ENCODE measurements around the gene COMMD4.
"Not testable (repeated sequence)": the region's sequence is repeated elsewhere in the genome, so short reads cannot be mapped to it uniquely, and the experiment has no call there.

COMMD4 gene

DNA sequence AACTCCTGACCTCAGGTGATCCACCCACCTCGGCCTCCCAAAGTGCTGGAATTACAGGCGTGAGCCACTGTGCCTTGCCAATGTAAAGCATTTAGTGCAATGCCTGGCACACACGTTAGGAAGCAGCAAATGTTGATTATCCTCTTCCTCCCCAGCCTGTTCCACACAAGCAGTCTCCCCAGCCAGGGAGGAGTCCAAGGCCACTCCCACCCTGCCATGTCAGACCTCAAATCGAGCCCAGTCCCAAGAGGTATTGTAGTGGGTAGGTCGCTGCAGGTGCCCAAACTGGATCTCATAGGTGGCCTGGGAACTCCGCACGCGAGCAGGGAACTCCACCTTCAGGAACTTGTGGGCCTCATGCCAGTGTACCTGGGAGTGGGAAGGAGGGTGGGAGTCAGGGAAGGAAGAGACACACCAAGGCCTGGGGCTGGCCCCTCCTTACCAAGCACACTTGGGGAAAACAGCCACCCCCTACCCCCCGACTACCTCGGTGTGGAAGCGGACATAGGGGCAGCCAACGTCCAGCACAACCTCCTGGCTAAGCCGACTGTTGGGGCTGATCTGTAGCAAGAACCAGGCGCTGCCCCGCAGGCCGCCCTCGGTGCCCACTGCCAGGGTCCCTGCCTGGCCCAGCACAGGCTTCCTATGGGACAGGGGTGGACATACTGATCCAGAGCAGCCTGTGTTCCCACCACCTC, 22.3 kb downstream of the COMMD4 start:
- no peak for DNase-seq

DNA sequence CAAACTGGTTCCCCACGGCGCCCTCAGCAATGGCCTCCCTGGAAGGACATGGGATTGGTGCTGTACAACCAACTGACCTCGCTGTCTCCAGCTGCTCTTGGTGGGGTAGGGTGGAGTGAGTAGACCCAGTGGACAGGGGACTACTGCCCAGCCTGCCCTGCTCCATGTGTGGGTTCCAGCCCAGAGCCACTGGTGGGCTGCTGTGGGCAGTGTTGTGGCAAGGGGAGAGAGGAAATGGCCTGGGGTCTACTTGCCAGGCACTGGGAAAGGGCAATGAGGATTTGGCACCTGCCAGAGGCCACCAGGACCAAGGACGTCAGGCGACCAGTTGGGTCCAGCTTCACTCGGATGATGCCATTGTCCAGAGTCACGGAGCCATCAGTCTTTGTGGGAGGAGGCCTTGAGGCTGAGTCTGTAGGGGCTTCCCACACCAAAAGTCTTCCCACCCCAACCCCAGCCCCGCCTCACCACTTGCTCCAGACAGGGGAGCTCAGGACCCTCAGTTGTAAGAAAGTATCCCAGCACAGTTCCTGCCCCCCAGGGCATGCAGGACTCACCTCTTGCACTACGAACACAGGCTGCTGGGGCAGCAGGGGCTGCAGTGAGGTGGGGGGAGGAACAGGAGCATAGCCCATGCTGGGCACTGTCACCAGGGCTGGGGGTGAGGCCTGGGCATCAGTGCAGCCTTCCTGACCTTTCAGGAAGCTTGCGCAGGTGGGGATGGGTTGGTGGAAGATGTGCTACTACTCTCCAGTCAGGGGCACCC, 23.1 kb downstream of the COMMD4 start:
- no peak for DNase-seq

DNA sequence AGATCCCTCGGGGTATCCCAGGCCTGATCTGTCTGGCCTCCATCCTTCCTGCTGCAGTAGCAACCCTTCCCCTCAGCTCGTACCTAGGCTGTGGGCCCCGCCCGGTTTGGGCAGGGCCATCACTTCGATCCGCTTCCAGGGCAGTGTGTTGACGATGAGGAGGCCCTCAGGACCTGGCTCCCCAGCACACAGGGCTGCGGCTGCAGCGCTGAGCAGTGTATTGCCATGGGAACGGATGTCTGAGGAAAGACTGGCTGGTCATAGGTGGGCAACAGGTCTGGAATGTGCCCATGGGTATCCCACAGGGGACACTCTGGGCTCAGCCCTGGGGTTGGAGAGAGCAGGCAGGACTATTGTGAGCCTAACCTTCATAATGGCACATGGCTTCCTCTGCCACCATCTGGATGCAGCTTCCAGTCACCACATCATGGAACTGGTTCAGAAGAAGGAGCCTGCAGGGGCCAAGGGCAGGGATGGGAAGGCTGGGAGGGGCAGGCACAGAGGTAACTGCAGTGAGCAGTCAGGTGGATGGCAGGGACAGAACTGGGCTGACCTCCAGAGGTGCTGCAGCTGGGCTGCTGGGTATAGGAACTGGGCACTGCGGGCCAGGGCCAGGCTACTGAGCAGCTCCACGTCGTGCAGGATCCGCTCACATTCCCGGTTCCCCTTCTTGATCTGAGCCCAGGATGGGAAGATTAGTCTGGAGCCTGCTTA, 23.8 kb downstream of the COMMD4 start:
- DNase-seq: no peak

DNA sequence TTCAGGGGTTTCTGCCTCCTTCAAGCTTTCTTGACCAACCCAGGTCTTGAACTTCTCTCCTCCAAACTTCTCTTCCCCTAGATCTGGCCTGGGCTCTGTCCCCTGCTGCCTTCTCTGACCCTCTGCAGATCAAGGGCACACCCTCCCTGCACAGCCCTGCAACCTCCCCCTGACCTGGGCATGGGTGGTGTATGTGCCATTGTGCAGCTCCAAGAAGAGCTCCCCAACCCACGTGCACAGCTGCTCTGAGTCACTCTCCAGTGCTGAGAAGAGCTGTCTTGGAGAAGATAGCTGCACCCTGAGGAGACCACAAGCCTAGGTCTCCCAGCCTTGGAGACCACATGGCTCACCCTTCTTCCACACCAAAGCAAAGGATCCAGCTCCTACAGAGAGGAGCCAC, 24.5 kb downstream of the COMMD4 start:
- DNase-seq: no peak

DNA sequence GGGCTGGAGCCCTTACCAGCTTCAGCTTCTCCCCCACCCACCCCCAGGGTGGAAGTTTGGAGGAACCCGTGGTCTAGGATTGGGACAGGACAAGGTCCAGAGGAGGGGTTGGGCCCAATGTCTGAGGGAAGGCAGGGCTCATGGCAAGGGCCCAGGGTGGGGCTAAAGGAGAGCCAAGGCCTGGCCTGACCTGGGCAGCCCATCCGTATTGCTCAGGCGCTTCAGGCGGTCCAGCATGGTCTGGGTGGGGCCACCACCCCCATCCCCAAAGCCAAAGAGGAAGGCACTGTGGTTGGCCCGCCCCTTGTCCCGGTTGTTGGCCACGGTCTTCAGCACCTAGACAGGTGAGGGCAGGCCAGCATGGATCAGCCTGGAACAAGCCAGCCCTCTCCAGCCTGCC, 25.0 kb downstream of the COMMD4 start:
- DNase-seq: no peak

DNA sequence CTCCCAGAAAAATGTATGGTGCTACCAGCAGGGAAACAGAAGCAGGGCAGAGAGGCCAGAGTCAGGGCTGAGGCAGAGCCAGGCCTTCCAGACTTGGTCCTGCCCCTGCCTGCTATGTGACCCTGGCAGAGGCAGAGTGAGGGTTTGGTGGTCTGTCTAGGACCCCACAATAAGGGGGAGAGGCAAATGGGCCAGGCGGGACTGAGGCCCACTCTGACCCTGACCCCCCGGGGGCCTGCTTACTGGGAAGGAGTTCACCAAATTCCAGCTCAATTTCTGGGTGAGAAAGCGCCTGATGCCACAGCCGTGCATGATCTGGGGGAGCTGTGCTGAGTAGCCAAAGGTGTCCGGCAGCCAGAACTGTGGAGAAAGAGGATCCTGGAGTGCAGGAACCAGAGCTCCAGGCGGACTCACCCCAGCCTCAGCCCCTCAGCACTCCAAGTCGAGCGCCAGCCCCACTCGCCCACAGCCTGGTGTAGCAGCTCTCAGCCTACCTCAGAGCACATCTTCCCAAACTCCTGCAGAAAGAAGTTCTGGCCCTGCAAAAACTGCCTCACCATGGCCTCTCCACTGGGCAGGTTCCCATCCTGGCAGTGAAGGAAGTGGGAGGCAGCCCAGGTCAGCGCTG, 25.6 kb downstream of the COMMD4 start:
- DNase-seq: no peak

DNA sequence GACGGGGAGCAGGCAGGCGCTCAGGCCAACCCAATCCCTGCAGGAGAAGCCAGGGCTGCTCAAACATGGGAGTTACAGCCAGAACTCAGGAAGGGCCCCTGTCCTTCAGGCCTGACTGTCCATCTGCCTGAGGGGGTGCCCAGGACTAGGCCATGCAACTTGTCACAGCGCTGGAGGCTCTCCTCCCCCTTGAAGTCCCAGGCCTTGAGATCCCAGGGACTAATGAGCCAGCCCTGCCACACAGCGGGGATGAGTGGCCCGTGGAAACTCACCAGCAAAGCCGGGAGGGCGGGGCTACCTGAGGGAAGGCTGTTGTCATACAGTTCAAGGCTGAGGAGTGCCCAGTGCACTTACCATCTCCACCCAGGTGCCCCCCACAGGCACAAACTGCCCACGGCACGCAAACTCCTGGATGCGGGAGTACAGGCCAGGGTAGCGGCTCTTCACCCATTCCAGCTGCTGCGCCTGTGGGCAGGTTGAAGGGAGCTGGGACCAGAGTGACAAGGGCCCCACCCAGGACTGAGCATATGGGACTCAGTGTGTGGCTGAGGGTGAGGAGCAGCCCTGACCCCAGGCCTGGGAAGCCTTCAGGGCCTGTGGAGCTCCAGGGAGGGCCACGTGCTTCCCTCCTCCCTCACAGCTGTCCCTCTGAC, 26.3 kb downstream of the COMMD4 start:
- DNase-seq: no peak

DNA sequence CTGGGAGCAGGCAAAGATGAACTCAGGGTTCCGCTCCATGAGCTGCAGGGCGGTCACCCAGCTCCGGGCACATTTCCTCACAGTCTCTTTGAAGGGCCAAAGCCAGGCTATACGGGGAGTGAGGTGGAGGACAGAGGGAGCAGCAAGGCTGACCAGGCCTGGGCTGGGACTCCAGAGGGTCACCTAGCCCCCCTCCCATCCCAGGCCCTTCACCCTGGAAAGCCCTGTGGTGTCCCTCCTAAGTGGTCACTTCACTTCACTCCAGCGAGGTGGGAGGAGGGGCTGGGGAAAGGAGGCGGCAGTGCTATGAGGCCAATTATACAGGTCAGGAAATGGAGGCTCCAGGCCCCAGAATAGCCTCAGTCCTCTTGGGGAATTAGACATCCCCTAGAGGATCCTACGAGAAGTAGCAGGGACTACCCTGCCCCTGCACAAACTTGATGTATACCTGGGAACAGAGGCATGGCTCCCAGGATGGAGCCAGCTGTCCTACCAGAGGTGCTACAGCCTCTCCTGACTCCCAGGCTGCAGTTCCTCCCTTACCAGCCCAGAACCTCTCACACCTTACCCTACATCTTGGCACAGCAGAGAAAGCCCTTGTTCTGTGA, 26.9 kb downstream of the COMMD4 start:
- no peak for DNase-seq

DNA sequence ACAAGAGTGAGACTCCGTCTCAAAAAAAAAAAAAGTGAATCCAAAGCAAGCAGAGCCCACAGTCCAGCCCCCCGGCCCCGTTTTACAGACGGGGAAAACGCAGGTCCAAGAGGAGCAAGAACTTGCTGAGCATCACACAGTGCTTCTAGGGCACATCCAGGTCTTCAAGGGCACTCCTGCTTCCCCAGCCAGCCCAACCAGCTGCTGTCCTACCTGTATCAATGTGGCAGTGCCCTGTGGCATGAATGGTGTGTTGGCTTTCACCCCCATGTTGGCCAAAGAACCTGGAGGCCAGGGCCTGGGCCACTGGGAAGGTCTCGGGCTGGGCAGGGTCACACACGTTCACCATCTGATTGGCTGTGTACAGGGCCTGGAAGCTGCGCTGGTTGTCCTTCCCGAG, 27.9 kb downstream of the COMMD4 start:
- no peak for DNase-seq

DNA sequence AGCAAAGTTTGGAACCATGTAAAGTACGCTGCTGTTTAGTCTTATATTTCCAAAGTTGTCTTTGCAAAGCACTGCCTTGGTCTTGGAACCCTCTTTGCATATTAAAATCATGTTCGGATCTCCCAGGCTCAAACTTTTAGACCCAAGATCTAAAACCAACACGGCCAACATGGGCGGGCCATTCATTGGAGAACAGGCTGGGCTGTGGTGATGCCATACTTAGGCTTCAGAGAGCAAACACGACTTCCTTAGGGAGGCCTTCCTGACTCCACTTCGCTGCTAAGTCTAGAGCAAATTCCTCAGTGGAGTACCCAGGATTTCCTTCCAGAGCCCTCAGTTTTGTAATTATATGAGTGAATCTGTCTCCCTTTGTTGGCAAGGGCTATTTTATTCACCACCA, 29.0 kb downstream of the COMMD4 start:
- DNase-seq: no peak

DNA sequence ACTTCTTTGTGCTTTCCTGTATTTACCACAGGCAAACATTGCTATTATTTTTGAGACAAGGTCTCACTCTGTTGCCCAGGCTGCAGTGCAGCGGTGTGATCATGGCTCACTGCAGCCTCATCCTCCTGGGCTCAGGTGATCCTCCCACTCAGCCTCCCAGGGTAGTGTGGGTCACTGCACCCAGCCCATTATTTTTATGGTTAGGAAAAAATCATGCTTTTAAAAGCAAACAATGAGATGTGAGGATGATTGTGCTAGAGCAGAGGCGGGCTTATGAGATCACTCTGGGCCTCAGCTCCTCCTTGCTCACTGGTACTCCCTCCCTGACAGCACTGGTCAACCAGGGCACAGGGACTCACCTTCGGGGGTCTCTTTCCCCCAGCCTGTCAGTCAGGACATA, 30.3 kb downstream of the COMMD4 start:
- no peak for DNase-seq

DNA sequence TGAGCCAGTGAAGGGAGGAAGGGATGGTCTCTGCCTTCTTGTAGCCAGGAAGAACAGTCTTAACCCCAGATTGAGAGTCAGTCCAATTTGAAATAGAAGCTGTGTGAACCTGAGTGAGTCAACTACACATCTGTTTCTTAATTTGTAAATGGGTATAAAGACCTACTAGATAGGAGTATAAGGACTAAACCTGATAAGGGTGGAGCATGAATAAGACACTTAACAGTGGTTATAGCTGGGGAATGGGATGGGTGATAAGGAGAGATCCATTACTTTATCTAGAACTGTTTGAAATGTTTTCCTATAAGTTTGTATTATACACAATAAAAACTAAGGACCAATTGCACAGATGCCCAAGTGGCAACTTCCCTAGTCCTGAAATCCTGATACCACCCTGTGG, 31.1 kb downstream of the COMMD4 start:
- DNase-seq: no peak

DNA sequence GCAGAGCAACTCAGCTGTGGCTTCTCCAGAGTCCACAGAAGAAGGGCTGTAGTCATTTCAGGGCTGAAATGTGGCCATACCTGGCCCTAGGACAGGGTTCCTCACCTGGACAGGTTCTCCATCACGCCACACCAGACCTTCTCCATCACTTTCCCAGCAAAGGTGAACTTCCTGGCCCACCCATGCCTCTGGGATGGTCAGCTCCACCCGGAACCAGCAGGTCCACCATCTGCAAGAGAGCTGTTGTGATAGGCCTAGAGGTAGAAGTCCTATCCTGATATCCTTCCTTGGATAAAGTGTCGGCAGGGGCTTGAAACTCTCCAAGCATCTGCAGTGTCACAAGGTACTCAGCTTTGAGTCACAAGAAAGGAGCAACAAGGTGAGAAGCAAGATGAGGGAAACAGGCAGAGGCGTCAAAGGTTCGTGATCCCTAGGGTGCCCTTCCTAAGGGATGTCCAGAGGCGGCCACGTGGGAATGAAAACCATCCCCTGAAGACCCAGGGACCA, 31.6 kb downstream of the COMMD4 start:
- no peak for DNase-seq

DNA sequence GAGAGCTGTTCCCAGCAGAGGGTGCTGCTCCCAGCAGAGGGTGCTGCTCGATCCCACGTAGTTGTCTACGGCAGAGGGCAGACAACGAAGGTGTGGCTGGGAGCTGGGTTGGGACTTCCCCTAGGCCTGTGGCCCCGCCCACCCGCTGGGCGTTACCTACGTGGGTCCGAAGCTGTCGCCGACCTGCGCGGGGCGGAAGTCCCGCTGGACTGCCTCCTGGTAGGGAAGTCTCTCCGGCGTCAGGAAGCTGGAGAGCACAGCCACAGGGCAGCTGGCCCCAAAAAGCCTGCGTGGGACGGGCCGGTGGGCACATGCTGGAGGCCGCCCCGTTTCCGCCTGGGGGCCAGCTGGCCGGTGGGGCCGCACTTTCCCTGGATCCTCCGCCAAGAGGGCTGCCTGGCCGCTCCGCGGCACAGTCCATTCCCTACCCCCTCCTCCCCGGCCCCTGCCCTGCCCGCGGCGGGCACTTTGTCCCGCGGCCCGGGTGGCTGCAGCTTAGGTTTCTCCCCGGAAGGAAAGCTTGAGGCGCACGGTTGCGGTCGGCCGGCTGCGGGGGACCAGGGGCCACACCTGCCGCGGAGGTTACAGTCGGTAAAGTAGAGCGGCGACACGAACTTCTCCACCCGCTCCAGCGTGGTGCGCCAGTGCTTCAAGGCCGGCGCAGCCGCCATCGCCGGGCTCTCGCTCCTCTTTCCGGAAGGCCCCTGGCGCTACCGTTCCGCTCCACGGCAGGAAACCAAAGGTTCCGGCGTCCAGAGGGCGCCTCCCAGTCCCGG, 32.2 kb downstream of the COMMD4 start, which contains the start of gene MAN2C1:
Gene MAN2C1, minus strand, starts transcription at position 695 of the 776 bp plus-strand sequence. Its CDS starts 24 bp downstream, at position 671.
- peak; percentile 90 for DNase-seq

DNA sequence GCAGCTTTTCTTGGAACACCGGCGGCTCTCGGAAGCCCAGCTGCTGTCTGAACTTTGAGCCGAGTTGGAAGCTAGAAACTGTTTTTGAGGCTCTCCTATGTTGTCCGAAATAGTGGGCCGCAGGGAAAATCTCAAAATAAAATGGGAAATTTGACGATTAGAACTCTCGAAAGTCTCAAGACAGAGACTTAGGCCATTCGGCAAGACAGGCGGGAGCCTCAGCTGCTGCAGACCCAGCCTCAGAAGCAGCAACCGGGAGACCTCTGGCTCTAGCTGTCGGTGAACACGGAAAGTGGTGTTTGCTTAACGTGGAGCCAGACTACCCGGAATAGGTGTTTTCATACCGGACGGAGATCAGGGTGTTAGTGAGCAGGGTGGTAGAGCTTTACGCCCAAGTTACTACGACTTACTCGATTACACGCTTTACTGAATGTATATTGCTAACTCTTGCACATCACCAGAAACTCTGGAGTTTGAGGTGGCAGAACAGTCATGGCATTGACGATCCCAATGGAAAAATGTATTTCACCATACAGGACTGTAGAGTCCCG, 32.9 kb downstream of the COMMD4 start:
- DNase-seq: no peak

DNA sequence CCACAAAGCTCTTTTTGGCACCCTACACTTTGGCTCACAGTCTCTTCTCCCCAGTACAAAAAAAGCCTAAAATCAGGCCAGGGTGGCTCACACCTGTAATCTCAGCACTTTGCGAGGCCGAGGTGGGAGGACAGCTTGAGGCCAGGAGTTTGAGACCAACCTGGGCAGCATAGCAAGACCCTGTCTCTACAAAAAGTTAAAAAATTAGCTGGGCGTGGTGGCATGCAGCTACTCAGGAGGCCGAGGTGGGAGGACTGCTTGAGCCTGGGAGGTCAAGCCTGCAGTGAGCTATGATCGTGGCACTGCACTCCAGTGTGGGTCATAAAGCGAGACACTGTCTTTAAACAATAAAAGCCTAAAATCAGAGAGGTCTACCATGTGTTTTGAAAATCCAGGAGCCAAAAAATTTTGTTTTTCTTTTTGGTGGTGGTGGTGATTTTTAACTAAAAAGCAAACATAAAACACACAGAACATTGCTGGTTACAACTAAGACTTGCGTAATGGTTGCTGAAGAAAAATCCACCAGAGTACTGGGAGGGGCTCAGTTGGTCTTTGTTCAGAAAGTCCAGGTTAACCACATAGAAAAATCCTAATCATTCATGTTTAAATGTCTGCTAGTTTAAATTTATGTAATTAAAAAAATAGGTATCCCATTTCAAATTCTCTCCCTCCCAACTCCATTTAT, 34.2 kb downstream of the COMMD4 start:
- DNase-seq: no peak

DNA sequence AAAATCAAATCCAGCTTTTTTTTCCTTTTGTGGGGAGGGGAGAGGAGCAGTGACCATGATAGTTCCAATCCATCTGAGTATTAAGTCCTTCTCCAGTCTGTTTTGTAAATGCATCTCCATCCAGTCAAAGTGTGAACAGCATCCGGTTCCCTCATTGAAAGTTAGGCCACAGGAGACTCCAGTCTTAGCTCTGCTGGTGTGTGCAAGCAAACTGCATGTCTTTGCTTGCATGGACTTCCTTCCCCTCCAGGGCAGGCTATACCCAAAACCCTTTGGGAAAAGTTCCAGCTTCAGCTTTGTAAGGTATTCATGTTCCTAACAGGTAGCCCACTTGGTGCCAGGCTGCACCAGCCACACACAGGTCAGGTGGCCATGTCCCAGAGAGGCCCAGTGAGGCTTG, 35.6 kb downstream of the COMMD4 start:
- no peak for DNase-seq

DNA sequence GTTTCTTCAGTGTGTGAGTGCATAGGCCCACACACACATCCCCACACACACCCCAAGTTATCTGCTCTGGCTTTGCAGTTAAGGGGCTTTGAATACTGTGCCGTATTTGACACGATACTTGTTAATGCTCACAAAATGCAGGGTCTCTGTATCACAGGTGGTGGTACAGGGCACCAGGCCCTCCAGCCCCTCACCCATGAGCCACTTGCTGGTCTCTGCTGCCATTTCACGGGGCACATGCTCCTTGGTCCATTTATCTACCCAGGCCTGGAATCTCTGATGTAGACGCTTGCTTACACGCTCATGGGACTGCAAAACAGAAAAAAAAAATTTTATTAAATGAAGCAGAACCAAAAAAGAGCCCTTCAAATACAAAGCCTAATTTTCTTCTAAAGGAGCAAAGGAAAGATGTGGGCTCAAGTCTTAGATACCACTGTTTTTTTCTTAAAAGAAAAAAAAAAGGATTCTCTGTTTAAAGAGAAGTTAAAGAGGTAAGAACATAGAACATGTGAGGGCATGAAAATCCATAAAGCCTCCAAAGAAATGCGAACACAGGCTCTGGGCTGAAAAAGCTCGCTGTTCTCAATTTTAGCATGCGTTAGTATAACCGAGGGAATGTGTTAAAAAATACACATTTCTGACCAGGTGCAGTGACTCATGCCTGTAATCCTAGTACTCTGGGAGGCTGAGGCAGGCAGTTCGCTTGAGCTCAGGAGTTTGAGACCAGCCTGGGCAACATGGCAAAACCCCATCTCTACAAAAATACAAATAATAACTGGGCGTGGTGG, 36.2 kb downstream of the COMMD4 start:
- no peak for DNase-seq

DNA sequence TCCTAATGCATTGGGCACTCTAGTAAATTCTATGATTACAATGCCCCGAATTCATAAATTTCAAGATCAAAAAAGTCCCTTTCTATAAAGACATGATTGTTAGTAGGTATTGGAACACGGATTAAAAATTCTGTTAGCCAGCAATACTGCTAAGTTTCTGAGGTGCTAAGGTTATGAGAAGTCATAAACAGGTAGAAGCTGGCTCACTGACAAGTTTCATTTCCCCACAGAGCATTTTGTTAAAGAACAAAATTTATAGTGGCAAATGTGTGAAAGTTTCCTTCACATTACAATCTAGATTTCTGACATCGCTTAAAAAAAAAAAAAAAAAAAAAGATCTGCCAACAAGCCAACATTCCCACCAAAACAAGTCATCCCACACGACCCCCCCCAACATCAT, 44.9 kb downstream of the COMMD4 start:
- DNase-seq: no peak

DNA sequence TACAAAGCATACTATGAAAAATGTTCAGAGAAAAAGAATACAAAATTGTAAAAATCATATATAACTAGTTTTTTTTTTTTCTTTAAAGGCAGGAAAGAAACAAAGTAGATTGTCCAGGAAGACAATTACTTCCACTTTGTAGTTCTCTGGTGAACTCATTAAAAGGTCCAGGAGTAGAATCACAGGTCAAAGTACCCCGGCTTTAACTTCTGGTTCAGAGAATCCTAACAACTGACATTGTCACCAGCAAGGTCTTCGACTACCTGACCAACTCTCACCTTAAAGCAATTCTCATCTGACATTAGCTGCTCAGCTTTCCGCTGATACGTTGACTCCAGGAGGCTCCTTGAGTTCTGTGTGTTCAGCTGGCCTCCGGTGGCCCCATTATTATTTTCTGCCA, 48.1 kb downstream of the COMMD4 start:
- DNase-seq: not testable (repeated sequence)
